Endothelial cell of umbilical vein (primary cell): ENCODE results near the gene EFHC2.

Source experiments
- CTCF ChIP-seq, 2 donors: IDR thresholded peaks; 1 replicate in 1 of 2; 2 replicates in 1 of 2; pipeline ENCODE4 v1.5.1; 2011; ENCODE audit warnings: low read length in 2 of 2, mild to moderate bottlenecking in 2 of 2, moderate library complexity in 2 of 2, control low read depth in 1 of 2, inconsistent platforms in 1 of 2, low read depth in 1 of 2; ENCODE audit not compliant: insufficient read depth in 1 of 2; ENCODE audit errors: extremely low read depth in 1 of 2
- POLR2A ChIP-seq: IDR thresholded peaks from 2 replicates; pipeline ENCODE4 v1.6.1; 2012; ENCODE audit warnings: low read depth, mild to moderate bottlenecking, control low read depth, low read length
- POLR2AphosphoS5 ChIP-seq: IDR thresholded peaks from 2 replicates; pipeline ENCODE4 v1.6.1; 2012; ENCODE audit warnings: low read depth, mild to moderate bottlenecking, control low read depth, low read length, moderate library complexity; ENCODE audit not compliant: insufficient read depth

- TF ChIP-seq POLR2A (no peak), CTCF (IDR thresholded peaks at IDR 0.05; ENCODE audit: extremely low read depth in 1 of 2, insufficient read depth in 1 of 2, low read depth in 1 of 2, low read length in 2 of 2) (no peak), POLR2AphosphoS5 (no peak)
Observed at GRCh38 chrX:44306356-44306755, 37.1 kb downstream of the EFHC2 start.
